ENCODE results near the gene VSIG4. TPM values are rescaled to one million over a fixed set of nuclear protein-coding genes. Genes with fewer than 3 reads are reported as not detected.
A peak's percentile ranks its signal among the peaks of the same experiment; 100 is the strongest.

The VSIG4 gene
- polyA plus RNA-seq, 3 donors: 10.2 to 56.8 (median 25.1) TPM

GRCh38 chrX:65999029-65999562 lies 40.8 kb downstream of the VSIG4 start:
- WGBS (ENCODE audit: insufficient coverage): no CpG with 5 or more reads among the region's 3 CpGs
- Histone ChIP-seq H2AFZ (ENCODE audit: insufficient read depth, low read depth, low read length, poor library complexity, severe bottlenecking) (no peak overlapping the region), H3K9me3 (replicated peaks in 1 of 2; ENCODE audit: control insufficient read depth in 1 of 2, insufficient read depth in 1 of 2, low read length in 2 of 2) (no peaks in the 10 kb centered on the region), H3K79me2 (ENCODE audit: insufficient read depth, low read length) (peaks cover 68% of the 10 kb centered on the region), H3K9ac (ENCODE audit: insufficient read depth, low read length, poor library complexity, severe bottlenecking) (no peak overlapping the region), H4K20me1 (ENCODE audit: insufficient read depth, low read length) (no peaks in the 10 kb centered on the region), H3K4me1 (ENCODE audit: control insufficient read depth in 1 of 2, insufficient read depth in 2 of 2, low read length in 2 of 2) (peaks cover 99 to 100% of the 10 kb centered on the region in 2 donors), H3K36me3 (replicated peaks in 1 of 2; ENCODE audit: control insufficient read depth in 1 of 2, insufficient read depth in 2 of 2, low read length in 2 of 2) (no peaks in the 10 kb centered on the region), H3K4me3 (replicated peaks in 1 of 3; ENCODE audit: low read depth in 2 of 3, low read length in 3 of 3) (peak overlapping the region in 1 of 3 experiments; percentile 14), H3K4me2 (replicated peaks; ENCODE audit: extremely low read depth, low read length, poor library complexity, severe bottlenecking) (peak overlapping the region; percentile 31), H3K27ac (ENCODE audit: low read depth in 1 of 2, low read length in 2 of 2) (peak overlapping the region; percentile 47 to 88), H3K27me3 (ENCODE audit: control insufficient read depth in 2 of 2, insufficient read depth in 2 of 2, low read length in 2 of 2) (no peaks in the 10 kb centered on the region)
- Mint-ChIP-seq H3K4me1 (peaks cover 87% of the 10 kb centered on the region), H3K27ac (peak overlapping the region; percentile 91 to 98 (median 96)), H3K9me3 (no peaks in the 10 kb centered on the region), H3K4me3 (no peak overlapping the region), H3K36me3 (peaks cover 0 to 4% of the 10 kb centered on the region in 2 donors), H3K27me3 (ENCODE audit: low read depth in 3 of 3) (peaks cover 0 to 3% (median 0%) of the 10 kb centered on the region in 3 donors)
- no peak for DNase-seq
- intact Hi-C loops (cut with micrococcal nuclease): no loop called here
- TF ChIP-seq CTCF (IDR thresholded peaks at IDR 0.05): no peak

DNA sequence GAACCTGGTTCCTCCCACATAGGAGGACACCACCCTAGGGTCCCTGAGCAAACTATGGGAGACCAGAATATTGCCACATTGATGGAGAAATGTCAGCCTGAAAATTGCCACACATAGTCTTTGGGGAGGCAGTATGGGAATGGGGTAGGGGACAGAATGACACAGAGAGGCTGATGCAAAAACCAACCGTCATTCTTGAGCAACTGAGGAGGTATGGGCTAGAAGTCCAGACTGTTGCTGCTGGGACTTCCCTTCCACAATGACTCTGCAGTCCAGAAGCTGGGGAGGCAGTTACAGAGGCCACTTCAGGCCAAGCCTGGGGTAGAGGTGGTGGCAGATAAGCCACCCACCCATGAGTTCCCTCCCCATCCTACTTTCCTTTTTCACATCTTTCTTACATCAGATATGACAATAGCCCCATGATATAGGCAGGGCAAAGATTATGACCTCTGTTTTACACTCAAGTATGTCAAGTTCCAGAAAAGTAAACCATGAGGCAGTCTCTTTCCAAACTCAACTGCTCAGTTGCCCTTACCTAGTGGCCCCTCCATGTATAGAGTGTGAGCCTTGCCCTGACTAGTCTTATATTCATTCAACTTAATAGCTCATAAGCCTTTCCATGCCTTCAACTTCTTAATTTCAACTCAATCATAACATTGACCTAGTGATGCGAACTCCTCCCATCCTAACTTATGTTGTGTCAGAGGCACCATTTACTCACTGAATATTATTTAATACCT lies 41.7 kb downstream of the VSIG4 start:
- Histone ChIP-seq H3K9me3 (replicated peaks in 1 of 2; ENCODE audit: control insufficient read depth in 1 of 2, insufficient read depth in 1 of 2, low read length in 2 of 2) (no peaks in the 10 kb centered on the region), H3K27ac (ENCODE audit: low read depth in 1 of 2, low read length in 2 of 2) (peak overlapping the region; percentile 47 to 88), H3K79me2 (ENCODE audit: insufficient read depth, low read length) (peaks cover 61% of the 10 kb centered on the region), H3K9ac (ENCODE audit: insufficient read depth, low read length, poor library complexity, severe bottlenecking) (peak overlapping the region; percentile 30), H3K27me3 (ENCODE audit: control insufficient read depth in 2 of 2, insufficient read depth in 2 of 2, low read length in 2 of 2) (no peaks in the 10 kb centered on the region), H3K36me3 (replicated peaks in 1 of 2; ENCODE audit: control insufficient read depth in 1 of 2, insufficient read depth in 2 of 2, low read length in 2 of 2) (no peaks in the 10 kb centered on the region), H3K4me3 (replicated peaks in 1 of 3; ENCODE audit: low read depth in 2 of 3, low read length in 3 of 3) (peak overlapping the region in 1 of 3 experiments; percentile 14), H4K20me1 (ENCODE audit: insufficient read depth, low read length) (no peaks in the 10 kb centered on the region), H2AFZ (ENCODE audit: insufficient read depth, low read depth, low read length, poor library complexity, severe bottlenecking) (no peak overlapping the region), H3K4me2 (replicated peaks; ENCODE audit: extremely low read depth, low read length, poor library complexity, severe bottlenecking) (peak overlapping the region; percentile 31), H3K4me1 (ENCODE audit: control insufficient read depth in 1 of 2, insufficient read depth in 2 of 2, low read length in 2 of 2) (peaks cover 94 to 98% of the 10 kb centered on the region in 2 donors)
- TF ChIP-seq CTCF (IDR thresholded peaks at IDR 0.05): no peak
- Mint-ChIP-seq H3K27me3 (ENCODE audit: low read depth in 3 of 3) (peaks cover 0 to 3% (median 0%) of the 10 kb centered on the region in 3 donors), H3K9me3 (no peaks in the 10 kb centered on the region), H3K4me1 (peaks cover 85% of the 10 kb centered on the region), H3K36me3 (peaks cover 0 to 5% of the 10 kb centered on the region in 2 donors), H3K4me3 (peak overlapping the region in 1 of 2 donors; percentile 39), H3K27ac (peak overlapping the region; percentile 91 to 98 (median 96))
- DNase-seq: peak; percentile 92 to 94 (median 92)
- WGBS (ENCODE audit: insufficient coverage): 100% methylated on average over 1 of the region's 2 CpGs
- intact Hi-C loops (cut with micrococcal nuclease): no loop called here
